ENCODE measurements around the gene NDUFS6.

DNA sequence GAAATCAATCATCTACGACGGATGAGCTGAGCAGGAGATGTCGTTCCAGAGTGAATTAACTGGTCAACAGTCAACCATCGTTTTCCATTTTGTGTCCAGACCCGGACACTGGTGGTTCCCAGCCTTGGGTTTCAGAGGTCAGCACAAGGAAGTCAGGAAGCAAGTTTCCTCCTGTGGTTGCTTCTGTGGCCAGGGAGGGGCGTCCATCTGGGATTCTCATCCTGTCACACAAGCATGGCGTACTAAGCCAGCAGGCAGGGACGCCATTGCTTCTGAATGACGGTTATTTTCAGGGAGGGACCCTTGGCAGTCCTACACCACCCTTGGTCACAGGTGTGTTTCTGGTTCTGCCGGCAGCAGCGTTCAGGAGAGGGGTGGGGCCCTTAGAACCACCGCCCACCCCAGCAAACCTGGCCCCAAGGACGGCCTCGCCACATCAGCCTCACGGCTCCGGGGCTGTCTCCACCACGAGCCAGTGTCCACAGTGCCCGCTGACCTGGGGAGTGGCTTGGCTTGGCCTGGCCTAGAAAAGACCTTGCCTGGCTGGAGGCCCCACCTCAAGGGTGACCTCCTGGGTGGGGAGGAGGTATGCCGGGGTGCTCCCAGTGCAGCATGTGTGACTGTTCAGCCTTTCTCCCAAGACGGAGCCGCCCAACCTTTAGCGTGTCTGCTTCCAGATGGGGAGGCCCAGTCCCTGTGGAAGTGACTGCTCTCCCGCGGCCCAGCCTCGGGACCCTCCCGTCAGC is 25.2 kb downstream of the NDUFS6 start:
- TF ChIP-seq, protein P1, sequence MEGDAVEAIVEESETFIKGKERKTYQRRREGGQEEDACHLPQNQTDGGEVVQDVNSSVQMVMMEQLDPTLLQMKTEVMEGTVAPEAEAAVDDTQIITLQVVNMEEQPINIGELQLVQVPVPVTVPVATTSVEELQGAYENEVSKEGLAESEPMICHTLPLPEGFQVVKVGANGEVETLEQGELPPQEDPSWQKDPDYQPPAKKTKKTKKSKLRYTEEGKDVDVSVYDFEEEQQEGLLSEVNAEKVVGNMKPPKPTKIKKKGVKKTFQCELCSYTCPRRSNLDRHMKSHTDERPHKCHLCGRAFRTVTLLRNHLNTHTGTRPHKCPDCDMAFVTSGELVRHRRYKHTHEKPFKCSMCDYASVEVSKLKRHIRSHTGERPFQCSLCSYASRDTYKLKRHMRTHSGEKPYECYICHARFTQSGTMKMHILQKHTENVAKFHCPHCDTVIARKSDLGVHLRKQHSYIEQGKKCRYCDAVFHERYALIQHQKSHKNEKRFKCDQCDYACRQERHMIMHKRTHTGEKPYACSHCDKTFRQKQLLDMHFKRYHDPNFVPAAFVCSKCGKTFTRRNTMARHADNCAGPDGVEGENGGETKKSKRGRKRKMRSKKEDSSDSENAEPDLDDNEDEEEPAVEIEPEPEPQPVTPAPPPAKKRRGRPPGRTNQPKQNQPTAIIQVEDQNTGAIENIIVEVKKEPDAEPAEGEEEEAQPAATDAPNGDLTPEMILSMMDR (IDR thresholded peaks at IDR 0.05), result no peak
- TF ChIP-seq POLR2A (IDR thresholded peaks at IDR 0.05) (no peak), POLR2AphosphoS5 (IDR thresholded peaks at IDR 0.05) (no peak)
